ENCODE results near the gene TBC1D2B.

DNA sequence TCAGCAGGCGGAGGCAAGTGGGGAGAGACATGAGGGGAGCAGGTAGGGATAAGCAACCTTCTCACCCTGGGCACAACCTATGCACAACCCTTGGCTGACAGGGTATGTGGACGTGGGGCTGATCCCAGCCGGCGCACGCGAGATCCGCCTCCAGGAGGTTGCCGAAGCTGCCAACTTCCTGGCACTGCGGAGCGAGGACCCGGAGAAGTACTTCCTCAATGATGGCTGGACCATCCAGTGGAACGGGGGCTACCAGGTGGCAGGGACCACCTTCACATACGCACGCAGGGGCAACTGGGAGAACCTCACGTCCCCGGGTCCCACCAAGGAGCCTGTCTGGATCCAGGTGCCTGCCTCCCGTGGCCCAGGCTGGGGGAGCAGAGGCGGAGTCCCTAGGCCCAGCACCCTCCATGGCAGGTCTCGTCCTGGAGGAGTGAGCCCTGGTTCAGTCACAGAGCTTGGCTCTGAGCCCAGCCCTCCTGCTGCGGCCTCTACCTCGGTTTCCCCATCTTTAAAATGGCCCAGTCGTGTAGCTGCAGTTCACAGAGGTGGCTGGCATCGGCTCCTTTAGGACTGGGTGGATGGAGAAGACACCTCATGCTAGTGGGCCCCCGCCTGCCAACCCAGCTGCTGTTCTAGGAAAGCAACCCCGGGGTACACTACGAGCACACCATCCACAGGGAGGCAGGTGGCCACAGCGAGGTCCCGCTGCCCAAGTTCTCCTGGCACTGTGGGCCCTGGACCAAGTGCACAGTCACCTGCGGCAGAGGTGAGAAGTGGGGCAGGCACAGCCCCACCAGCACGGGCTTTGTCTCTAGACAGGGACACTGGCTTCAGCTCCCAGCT lies 96.0 kb downstream of the TBC1D2B start:
- TF ChIP-seq CTCF (IDR thresholded peaks at IDR 0.05): no peak
- no peak for TF ChIP-seq POLR2A (IDR thresholded peaks at IDR 0.05)

Data from heart left ventricle (tissue), 13 donors.